Stimulated activated CD8-positive, alpha-beta memory T cell treated with anti-CD3 and anti-CD28 coated beads, Interleukin-7, amount 100 ng/mL, for 4 hours (primary cell): Measurements from ENCODE around the gene PEAR1.
"Not testable (repeated sequence)": the region's sequence is repeated elsewhere in the genome, so short reads cannot be mapped to it uniquely, and the experiment has no call there.

Experiments used
- DNase-seq, 2 donors: peaks; one replicate each; pipeline ENCODE4 v3.0.0-alpha.2; 2020; ENCODE audit warnings: low read depth in 2 of 2

Gene PEAR1

DNA sequence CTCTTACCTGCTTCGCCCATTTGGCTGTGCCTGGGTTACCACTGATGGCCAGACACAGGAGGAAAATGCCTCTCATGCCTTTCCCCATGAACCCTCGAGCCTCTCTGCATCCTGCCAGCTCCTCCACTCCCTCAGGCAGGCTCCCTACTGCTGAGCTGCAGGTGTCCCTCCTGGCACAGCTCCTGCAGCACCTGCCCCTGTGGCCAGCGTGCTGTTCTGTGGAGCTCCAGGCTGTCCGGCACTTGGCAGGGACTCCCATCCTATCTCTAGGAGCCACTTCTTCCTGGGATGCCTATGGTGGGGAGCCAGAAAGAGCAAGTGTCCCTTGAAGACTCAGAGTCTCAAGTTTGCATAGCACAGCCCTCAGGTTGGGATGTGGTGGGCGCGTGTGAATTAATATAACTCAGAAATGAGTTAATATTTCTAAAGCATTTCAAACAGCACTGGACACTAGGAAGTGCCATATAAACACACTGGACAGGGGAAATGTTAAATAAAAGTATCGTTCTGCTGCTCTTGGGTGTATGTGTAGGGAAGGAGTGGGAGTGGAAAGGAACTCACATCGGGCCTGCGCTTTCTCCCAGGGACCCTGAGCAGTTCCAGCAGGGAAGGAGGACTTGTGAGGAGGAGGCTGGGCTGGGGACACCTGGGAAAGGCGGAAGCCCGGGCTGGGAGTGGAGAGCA, 29.6 kb downstream of the PEAR1 start:
- DNase-seq, result no peak

DNA sequence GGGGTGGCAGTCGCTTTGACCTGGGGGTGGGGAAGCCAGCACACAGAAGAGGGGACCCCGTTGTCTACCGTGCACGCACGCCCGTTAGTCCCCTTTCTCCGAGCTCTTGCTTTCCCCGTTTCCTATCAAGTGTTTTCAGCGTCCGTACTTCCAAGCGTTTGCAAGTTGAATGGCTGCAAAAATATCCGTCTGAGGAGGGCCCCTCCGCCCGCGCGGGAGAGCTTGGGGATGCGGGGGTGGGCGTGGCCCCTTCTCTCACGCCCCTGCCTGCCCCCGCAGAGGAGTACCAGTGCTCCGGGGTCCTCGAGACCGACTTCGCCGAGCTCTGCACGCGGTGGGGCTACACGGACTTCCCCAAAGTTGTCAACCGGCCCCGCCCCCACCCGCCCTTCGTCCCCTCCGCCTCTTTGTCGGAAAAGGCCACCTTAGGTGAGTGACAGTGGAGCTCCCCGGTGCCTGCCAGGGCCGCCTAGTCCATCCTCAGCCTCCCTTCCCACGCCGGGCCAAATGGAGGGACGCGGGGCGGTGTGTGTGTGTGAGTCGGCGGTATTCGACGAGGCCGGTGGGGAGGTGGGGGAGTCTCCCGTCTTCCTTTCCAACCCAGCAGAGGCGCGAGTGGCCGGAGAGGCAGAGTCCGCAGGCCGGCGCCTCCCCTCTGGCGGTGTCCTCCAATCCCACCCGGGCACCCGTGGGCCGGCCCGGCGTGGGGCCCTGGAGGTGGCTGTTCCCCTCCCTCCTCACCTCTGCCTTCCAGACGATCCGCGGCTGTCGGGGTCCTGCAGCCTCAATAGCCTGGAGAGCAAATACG, 30.4 kb downstream of the PEAR1 start:
- DNase-seq, result no peak

DNA sequence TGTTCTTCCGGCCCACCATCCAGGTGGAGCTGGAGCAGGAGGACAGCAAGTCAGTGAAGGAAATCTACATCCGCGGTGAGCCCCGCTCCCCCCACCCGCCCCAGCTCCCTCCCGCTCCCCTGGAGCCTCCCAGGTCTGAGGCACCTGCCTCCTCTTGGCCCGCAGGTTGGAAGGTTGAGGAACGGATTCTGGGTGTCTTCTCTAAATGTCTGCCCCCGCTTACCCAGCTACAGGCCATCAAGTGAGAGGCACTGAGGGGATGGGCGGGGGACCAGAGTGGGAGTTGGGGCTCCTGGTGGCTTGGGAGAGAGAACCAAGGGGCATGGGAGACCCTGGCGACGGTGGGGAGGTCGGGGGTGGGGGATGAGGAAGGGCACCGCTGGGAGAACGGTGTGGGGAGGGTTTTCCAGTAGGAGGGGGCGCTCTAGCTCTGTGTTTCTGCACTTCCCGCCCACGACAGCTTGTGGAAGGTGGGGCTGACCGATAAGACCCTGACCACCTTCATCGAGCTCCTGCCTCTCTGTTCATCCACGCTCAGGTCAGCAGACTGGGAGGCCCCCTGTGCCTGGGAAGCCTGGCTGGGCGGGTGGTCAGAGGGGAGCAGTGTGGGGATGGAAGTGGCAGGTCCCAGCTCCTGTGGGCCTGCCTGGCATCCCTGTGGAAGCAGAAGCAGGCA, 31.1 kb downstream of the PEAR1 start:
- no peak for DNase-seq

DNA sequence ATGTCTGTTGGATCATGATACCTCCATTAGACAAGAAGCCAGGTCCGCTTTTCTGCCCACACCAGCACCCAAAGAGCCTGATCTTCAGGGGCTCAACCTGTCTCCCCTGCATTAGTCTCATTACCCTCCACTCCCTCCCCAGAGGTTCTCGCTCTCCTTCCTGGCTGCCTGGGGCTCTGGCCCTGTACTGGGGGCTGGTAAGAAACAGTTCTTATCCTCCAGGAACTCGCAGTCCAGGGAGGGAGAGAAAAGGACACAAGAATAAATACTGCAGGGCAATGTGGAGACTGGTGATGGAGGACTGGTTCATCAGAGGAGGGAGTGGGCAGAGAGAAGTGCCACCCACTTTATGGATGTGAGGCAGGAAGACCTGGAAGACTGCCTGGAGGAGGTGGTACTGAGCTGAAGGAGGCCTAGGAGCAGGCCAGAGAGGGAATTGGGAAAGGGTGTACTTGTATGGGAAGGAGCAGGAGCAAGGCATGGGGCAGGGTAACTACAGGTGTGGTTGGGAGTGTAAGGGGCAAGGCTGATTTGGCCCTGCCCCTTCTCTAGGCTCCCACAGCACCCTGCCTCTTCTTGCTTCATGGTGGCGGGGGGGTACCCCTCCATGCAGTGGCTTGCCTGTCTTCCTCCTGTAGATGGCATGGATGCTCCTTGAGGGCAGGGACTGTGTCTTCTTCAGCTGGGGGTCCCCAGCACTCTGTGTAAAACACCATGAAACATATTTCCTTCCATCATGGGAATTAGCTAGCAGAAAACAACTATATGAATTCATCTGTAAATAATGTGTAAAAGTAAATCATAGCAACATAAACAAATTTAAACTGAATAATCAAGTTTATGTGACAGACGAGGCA, 31.9 kb downstream of the PEAR1 start:
- no peak for DNase-seq

DNA sequence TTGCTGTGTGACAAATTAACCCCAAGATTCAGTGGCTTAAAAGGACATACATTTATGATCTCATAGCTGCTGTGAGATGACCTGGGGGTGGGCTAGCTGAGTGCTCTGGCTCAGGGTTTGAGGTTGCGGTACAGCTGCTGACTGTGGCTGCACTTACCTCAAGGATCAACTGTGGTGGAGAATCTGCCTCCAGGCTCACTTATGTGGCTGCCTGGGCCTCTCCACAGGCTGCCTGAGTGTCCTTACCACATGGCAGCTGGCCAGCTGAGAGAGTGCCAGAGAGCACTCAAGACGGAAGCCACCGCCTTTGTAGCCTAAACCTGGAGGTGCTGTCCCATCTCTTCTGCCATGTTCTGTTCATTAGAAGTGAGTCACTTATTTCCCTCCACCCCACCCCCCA, 32.7 kb downstream of the PEAR1 start:
- no peak for DNase-seq

DNA sequence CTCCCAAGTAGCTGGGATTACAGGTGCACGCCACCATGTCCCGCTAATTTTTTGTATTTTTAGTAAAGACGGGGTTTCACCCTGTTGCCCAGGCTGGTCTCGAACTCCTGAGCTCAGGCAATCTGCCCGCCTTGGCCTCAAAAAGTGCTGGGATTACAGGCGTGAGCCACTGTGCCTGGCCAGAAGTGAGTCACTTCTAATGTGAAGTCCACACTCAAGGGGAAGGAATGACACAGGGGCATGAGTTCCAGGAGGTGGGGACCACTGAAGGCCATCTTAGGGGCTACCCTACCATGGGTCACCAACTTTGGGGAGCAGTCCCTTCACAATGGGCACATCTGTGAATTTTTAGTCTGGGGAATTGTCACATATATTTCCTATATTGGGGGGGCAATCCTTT, 33.2 kb downstream of the PEAR1 start:
- DNase-seq, result not testable (repeated sequence)

DNA sequence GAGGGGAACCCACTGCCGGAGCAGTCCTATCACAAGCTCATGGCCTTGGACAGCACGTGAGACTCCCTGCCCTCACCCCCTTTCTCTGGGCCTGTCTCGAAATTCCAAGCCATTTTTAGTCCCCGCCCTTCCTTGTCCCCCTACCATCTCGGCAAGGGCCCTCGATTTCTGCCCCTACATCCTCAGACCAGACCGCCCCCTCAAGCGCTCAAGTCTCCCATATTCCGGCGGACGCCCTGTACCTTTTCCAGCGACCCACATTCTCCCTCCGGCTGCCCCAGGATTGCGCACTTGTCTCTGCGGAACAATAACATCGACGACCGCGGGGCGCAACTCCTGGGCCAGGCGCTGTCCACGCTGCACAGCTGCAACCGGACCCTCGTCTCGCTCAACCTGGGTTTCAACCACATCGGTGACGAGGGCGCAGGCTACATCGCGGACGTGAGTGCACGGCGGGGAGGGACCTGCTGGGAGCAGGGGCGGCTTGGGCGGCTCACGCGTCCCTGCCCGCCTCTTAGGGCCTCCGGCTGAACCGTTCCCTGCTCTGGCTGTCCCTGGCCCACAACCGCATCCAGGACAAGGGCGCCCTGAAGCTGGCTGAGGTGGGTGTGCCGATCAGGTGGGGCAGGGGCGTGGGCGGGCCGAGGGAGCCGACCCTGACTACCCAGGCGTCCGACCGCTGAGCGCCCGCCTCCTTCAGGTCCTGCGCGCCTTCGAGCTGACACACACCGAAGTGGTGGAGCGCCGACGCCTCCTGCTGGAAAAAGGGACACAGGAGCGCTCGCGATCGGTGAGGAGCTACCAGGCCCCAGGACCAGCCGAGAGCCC, 33.9 kb downstream of the PEAR1 start:
- DNase-seq, result peak; percentile 13 to 47

DNA sequence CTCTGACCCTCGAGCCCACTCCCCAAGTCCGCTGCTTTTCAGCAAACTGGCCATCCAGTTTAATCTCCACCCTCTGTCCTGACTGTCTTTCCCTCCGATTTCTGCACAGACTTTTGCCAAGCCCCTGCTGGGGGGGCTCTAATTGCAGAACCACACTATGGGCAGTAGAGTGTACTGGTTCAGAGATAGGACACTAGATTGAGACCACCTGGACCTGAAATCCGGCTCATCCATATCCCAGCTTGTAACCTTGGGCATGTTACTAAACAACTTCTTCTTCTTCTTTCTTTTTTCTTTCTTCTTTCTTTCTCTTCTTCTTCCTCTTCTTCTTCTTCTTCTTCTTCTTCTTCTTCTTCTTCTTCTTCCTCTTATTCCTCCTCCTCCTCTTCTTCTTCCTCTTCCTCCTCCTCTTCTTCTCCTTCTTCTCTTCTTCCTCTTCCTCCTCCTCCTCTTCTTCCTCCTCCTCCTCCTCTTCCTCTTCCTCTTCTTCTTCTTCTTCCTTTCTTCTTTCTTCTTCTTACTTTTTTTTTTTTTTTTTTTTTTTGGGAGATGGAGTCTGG, 34.6 kb downstream of the PEAR1 start:
- DNase-seq, result no peak

DNA sequence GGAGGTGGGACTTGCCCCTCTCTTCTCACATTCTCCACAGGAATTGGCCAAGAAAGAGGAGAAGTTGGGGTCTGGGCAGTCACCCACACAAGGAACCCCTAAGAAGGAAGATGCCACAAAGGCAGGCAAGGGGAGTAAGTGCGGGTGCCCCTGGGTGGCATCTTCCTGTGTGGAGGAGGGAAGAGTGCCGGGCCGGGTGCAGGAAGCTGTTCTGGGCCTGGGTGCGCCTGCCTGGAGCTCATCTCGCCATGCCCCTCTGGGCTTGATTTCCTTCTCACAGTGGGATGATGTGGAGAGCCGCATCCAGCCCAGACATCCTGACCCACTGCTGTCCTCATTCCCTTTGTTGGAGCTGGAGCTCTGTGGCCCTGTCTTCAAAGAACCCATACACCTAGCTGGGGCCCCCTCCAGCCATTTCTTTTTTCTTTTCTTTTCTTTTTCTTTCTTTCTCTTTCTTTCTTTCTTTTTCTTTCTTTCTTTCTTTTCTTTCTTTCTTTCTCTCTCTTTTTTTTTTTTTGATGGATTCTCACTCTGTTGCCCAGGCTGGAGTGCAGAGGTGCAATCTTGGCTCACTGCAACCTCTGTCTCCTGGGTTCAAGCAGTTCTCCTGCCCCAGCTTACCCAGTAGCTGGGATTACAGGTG, 36.2 kb downstream of the PEAR1 start:
- DNase-seq, result no peak

DNA sequence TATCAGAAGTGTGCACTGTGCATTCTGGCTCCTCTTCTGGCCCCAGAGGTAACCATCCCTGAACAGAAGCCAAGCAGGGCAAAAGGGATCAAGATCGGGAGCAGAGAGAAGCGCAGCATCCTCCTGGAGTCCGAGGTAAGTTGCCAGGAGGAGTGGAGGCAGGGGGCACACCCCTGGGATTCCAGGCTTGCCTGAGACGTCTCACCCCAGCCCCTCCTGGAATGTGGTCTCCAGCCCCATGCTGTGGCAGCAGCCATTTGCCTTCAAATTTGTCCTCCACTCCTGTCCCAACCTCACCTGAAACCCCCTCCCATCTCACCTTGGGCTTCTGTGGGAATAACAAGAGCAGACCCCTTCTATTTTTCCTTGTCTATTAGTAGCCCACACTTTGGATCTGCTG, 37.0 kb downstream of the PEAR1 start:
- no peak for DNase-seq

DNA sequence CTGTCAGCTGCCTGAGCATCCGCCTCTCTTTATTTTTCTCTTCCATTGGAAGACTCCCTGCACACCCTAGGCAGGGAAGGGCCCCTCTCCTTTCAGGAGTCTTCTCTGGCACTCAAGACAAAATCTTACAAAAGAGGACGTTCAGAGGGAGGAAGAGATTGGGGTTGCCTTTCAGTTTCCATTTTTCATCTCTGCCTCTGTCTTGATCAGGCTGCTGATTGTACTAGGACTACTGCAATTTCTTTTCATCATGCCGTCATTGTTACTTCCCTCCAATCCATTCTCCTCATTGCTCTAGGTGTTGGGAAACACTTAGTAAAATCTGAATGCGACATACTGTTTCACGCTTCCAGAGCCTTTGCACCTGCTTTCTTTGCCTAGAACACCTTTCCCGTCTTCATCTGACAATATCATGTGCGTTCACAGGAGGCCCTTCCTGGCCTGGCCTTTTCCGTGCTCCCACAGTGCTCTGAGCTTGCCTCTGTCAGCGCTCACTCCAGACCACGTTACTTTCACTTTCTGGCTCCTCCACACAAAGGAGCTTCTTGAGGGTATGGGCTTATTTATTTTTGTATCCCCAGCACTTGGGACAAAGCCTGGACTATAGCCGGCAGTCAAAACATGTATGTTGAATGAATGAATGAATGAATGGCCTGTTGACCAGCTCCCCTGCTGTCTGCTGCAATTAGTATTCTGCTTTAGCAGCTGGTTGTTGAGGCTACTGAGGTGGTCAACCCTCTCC, 37.9 kb downstream of the PEAR1 start:
- DNase-seq, result no peak

DNA sequence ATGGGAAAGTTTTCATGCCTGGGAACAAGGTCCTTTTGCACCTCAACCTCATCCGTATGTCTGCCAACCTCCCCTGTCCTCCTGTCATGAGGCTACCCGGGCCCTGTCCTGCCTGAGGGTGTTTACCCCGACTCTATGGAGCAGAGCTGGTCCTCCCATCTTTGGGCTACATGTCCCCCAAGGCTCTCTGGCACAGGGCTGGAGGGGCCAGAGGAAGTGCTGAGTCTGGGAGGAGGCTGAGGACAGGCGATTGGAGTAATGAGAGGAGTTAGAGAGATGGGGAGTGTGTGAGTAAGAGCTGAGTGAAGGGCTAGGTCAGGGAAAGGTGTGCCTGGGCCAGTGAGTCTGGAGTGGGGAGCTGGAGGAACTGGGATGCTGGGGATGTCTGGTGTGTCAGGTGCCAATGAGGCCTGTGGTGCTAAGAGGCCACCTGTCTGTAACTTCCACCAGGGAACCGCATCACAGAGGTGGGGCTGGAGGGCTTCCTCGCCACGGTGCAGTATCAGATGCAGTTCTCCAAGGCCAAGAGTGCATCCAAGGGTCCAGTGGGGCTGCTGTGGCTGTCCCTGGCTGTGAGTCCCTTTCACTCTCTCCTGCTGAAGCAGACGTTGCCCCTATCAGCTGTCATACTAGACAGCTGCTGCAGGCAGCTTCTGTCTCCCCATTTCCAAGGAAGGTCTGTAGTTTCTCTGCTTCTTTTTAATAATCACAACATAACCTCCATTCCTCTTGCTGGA, 38.6 kb downstream of the PEAR1 start:
- DNase-seq, result no peak

DNA sequence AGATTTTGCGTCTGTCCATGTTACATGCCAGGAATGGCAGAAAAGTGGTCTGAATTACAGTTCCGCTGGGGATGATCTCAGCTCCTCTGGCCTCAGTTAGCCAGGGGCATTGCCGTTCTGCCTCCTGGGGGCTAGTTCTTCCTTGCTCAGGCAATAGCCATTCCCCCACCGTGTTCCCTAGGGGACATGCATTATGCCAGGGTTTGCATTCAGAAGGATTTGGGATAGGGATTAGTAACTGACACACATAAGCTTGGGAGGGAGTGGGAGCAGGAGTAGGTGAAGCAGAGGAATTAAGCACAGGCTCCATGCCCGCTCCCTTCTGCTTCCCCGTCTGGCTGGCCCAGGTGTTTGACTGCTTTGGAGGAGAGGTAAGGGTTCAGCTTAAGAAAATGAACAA, 39.6 kb downstream of the PEAR1 start:
- no peak for DNase-seq

DNA sequence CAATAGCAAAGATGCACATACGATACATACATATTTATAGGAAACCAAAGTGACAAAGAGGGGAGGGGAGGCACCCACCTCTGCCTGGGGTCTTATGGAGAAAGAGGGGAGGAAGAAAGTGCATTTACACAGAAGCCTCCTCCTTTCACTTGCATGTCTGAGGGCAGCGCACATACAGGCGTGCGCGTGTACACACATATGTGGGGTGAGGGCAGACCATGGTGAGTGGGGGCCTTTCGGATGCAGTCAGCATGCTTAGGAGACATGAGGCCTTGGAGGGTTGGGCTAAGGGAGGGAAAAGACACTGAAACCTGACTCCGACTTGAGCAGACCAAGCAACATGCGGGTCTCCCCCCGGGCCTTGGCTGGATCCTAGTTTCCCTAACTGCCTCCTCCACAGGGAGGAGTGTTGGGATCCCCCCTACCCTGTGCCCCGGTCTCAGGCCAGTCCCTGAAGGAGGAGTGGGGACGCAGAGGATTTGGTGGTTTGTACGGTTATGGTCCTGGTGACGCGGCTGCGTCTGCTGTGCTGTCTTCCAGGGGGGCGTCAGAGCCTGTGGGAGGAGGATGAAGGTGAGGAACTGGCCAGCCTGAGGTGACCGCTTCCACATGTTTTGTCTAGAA, 42.1 kb downstream of the PEAR1 start:
- no peak for DNase-seq

DNA sequence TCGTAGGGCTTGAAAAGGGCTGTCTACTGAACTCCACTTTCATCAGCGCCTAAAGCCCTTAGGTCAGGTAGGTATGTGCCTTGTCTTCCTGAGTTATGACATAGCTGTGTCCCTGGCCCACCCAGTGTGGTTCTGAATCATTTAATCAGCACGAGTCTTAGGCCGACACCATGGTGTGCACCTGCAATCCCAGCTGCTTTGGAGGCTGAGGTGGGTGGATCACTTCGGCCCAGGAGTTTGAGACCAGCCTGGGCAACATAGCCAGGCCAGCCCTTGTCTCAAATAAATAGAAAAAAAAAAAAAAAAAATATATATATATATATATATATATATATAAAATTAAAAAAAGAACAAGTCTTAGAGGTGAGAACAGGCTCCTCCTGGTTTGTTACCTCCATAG, 42.7 kb downstream of the PEAR1 start:
- no peak for DNase-seq

DNA sequence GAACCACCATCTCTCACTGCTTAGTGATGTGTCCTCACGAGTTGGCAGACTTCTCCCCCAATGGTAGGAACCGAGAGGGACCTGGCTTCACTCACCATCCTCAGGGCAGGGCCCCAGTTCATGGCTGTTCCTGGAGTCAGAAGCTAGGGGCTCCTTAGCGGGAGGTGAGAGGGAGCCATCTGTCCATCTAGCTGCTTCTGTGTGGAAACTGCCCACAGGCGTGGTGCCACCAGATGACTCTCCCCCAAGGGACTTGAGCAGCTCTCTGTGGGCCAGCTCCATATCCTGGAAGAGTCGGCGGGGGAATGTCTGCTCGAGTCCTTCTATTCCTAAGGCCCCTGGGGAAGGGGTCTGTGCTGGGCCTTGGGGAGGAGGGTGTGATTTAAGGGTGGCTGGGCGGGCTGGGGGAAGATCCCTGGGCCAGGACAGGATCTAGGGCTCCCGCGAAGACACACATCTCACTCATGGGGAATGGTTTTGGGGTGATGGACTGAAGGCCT, 43.3 kb downstream of the PEAR1 start:
- no peak for DNase-seq

DNA sequence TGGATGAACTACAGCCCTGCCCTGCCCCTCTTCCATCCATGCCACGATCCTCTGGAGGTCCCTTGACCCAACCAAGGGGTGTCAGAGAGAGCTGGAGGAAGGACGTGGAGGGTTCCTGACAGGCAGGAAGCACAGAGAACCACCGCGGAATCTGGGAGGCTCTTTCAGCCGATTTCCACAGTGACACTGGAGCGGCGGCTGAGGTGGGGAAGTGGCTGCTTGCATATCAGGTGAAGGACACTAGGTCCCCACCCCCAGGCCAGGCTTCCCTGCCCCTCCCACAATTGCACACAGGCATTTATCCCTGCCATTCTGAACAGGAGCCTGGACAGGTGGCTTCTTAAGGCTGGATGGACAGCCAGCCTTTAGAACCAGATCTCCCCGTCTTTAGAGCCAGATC, 44.4 kb downstream of the PEAR1 start:
- no peak for DNase-seq

DNA sequence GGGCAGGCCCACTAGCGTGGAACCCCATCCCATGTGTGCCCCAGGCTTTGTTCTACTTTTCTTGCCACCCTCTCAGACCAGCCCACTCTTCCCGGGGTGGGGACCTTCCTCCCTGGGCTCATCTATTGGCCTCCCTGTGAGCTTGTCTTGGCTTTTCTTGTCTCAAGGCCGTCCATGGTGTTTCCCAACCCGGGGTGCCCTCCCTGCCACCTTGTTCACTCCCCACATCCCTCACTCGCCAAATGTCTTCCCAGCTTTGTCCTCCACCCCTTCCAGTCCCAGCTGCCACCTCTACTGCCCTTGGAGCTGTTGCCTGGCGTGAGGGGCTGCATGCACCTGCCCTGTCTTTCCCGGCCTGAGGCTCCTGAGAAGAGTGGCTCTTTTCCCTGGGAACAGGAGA, 45.3 kb downstream of the PEAR1 start:
- DNase-seq, result no peak
